CD4-positive, CD25-positive, alpha-beta regulatory T cell (primary cell): ENCODE results near the gene TSC1. TPM values are rescaled to one million over a fixed set of nuclear protein-coding genes. Genes with fewer than 3 reads are reported as not detected.

Experiments
- ATAC-seq, 2 donors: fragments of 150-1000 bp; cut with Tn5 transposase; one replicate each; pipeline ENCODE4 v1.10.0; 2021; ENCODE audit warnings: low read depth in 2 of 2, moderate number of reproducible peaks in 2 of 2, moderate library complexity in 1 of 2
- DNase-seq, 3 donors: peaks; one replicate each; pipeline versions ENCODE4 v3.0.0 to v3.0.0-alpha.2; 2012 to 2022; ENCODE audit warnings: mixed read lengths in 1 of 3
- H3K27ac ChIP-seq: one replicate; pipeline ENCODE4 v1.7.0; 2013; ENCODE audit warnings: mild to moderate bottlenecking, low read length; ENCODE audit not compliant: insufficient read depth, poor library complexity, severe bottlenecking
- H3K27me3 ChIP-seq: one replicate; pipeline ENCODE4 v1.7.0; 2013; ENCODE audit warnings: low read length; ENCODE audit not compliant: control insufficient read depth, insufficient read depth
- H3K36me3 ChIP-seq: one replicate; pipeline ENCODE4 v1.7.0; 2013; ENCODE audit warnings: mild to moderate bottlenecking, low read length, moderate library complexity; ENCODE audit not compliant: control insufficient read depth, insufficient read depth
- H3K4me1 ChIP-seq: 2 replicates; pipeline ENCODE4 v1.7.0; 2013; ENCODE audit warnings: mild to moderate bottlenecking, low read length; ENCODE audit not compliant: insufficient read depth, control insufficient read depth, poor library complexity, severe bottlenecking
- H3K4me3 ChIP-seq: one replicate; pipeline ENCODE4 v1.7.0; 2013; ENCODE audit warnings: low read depth, mild to moderate bottlenecking, low read length, moderate library complexity
- H3K9me3 ChIP-seq, 2 experiments: 1 replicate in 1 of 2; 2 replicates in 1 of 2; pipeline ENCODE4 v1.7.0; 2013; ENCODE audit warnings: low read length in 2 of 2, mild to moderate bottlenecking in 1 of 2, moderate library complexity in 1 of 2; ENCODE audit not compliant: control insufficient read depth in 2 of 2
- H3K27ac Mint-ChIP-seq, 3 donors: one replicate each; pipeline ENCODE4 v1.8.0; 2020 to 2022; ENCODE audit warnings: mild to moderate bottlenecking in 3 of 3, mixed read lengths in 3 of 3, moderate library complexity in 2 of 3
- H3K27me3 Mint-ChIP-seq: one replicate; pipeline ENCODE4 v1.8.0; 2022; ENCODE audit warnings: mild to moderate bottlenecking, mixed read lengths
- H3K36me3 Mint-ChIP-seq: one replicate; pipeline ENCODE4 v1.8.0; 2020; ENCODE audit warnings: mixed read lengths
- H3K4me1 Mint-ChIP-seq, 4 donors: one replicate each; pipeline ENCODE4 v1.8.0; 2020 to 2022; ENCODE audit warnings: mixed read lengths in 4 of 4, mild to moderate bottlenecking in 1 of 4
- H3K4me3 Mint-ChIP-seq, 4 donors: one replicate each; pipeline ENCODE4 v1.8.0; 2020 to 2022; ENCODE audit warnings: mild to moderate bottlenecking in 4 of 4, mixed read lengths in 4 of 4, moderate library complexity in 3 of 4
- H3K9me3 Mint-ChIP-seq, 7 donors: one replicate each; pipeline ENCODE4 v1.8.0; 2020 to 2022; ENCODE audit warnings: mixed read lengths in 7 of 7, mild to moderate bottlenecking in 3 of 7, moderate library complexity in 2 of 7
- polyA plus RNA-seq, 4 donors: library from polyadenylated mRNA; unstranded; fragments of 300-500 nt; fragmentation: Illumina TruSeq; gene quantifications; one replicate each; pipeline ENCODE4 v1.2.3, GENCODE V29; 2021
- total RNA-seq: library from RNA; stranded (reverse); gene quantifications from one replicate; pipeline ENCODE4 v1.2.3, GENCODE V29; 2022

TSC1 gene
- total and polyA plus RNA-seq, 5 donors from 2014 or later, result 8.7 to 63.0 (median 11.7) TPM

GRCh38 chr9:132949709-132950108, 5.3 kb upstream of the TSC1 start:
- Histone ChIP-seq H3K27me3 (no peaks in the 10 kb centered on the region), H3K27ac (no peak overlapping the region), H3K36me3 (no peaks in the 10 kb centered on the region), H3K4me3 (no peak overlapping the region), H3K9me3 (peaks cover 0 to under 1% of the 10 kb centered on the region in 2 experiments), H3K4me1 (peaks cover 7% of the 10 kb centered on the region)
- DNase-seq, result no peak
- peaks cover 0 to 4% (median 0%) of the 10 kb centered on the region in 7 donors for H3K9me3 Mint-ChIP-seq
- H3K4me1 Mint-ChIP-seq, result peaks cover 5 to 14% (median 8%) of the 10 kb centered on the region in 4 donors
- H3K27ac Mint-ChIP-seq, result peak overlapping the region in 1 of 3 donors; percentile 60
- peak overlapping the region in 1 of 4 donors; percentile 9 for H3K4me3 Mint-ChIP-seq
- no peaks in the 10 kb centered on the region for H3K36me3 Mint-ChIP-seq
- ATAC-seq, result no peak
- H3K27me3 Mint-ChIP-seq, result peaks cover 4% of the 10 kb centered on the region

GRCh38 chr9:132948482-132949050, 4.2 kb upstream of the TSC1 start:
- Histone ChIP-seq H3K9me3 (no peaks in the 10 kb centered on the region), H3K36me3 (no peaks in the 10 kb centered on the region), H3K27me3 (no peaks in the 10 kb centered on the region), H3K4me3 (no peak overlapping the region), H3K27ac (no peak overlapping the region), H3K4me1 (peaks cover 15% of the 10 kb centered on the region)
- Mint-ChIP-seq H3K4me3 (no peak overlapping the region), H3K9me3 (peaks cover 0 to 4% (median 0%) of the 10 kb centered on the region in 7 donors), H3K27me3 (peaks cover 9% of the 10 kb centered on the region), H3K27ac (peak overlapping the region in 2 of 3 donors; percentile 2 to 60), H3K36me3 (no peaks in the 10 kb centered on the region), H3K4me1 (peaks cover 5 to 26% (median 14%) of the 10 kb centered on the region in 4 donors)
- no peak for DNase-seq
- no peak for ATAC-seq

GRCh38 chr9:132947756-132948155, 3.3 kb upstream of the TSC1 start:
- H3K27me3 ChIP-seq, result no peaks in the 10 kb centered on the region
- H3K27ac Mint-ChIP-seq, result no peak overlapping the region
- H3K4me1 ChIP-seq, result peaks cover 23% of the 10 kb centered on the region
- H3K4me3 ChIP-seq, result no peak overlapping the region
- no peak overlapping the region for H3K27ac ChIP-seq
- ATAC-seq, result no peak
- peaks cover 10 to 34% (median 20%) of the 10 kb centered on the region in 4 donors for H3K4me1 Mint-ChIP-seq
- H3K9me3 ChIP-seq, result no peaks in the 10 kb centered on the region
- no peak overlapping the region for H3K4me3 Mint-ChIP-seq
- no peaks in the 10 kb centered on the region for H3K36me3 Mint-ChIP-seq
- H3K36me3 ChIP-seq, result no peaks in the 10 kb centered on the region
- peaks cover 9% of the 10 kb centered on the region for H3K27me3 Mint-ChIP-seq
- peaks cover 0 to 4% (median 0%) of the 10 kb centered on the region in 7 donors for H3K9me3 Mint-ChIP-seq
- DNase-seq, result no peak

GRCh38 chr9:132946631-132947295, 2.3 kb upstream of the TSC1 start:
- Histone ChIP-seq H3K27ac (no peak overlapping the region), H3K9me3 (no peaks in the 10 kb centered on the region), H3K4me1 (peaks cover 23% of the 10 kb centered on the region), H3K36me3 (no peaks in the 10 kb centered on the region), H3K27me3 (no peaks in the 10 kb centered on the region), H3K4me3 (no peak overlapping the region)
- Mint-ChIP-seq H3K36me3 (no peaks in the 10 kb centered on the region), H3K9me3 (peaks cover 0 to 4% (median 0%) of the 10 kb centered on the region in 7 donors), H3K27me3 (peaks cover 9% of the 10 kb centered on the region), H3K4me1 (peaks cover 10 to 44% (median 27%) of the 10 kb centered on the region in 4 donors), H3K4me3 (peak overlapping the region in 1 of 4 donors; percentile 93), H3K27ac (peak overlapping the region; percentile 51 to 87 (median 83))
- ATAC-seq, result no peak
- peak in 1 of 3 donors; percentile 7 for DNase-seq

- Histone ChIP-seq H3K27me3 (no peaks in the 10 kb centered on the region), H3K36me3 (no peaks in the 10 kb centered on the region), H3K9me3 (no peaks in the 10 kb centered on the region), H3K27ac (no peak overlapping the region), H3K4me3 (no peak overlapping the region), H3K4me1 (peaks cover 23% of the 10 kb centered on the region)
- ATAC-seq, result no peak
- peaks cover 9% of the 10 kb centered on the region for H3K27me3 Mint-ChIP-seq
- peaks cover 15 to 46% (median 32%) of the 10 kb centered on the region in 4 donors for H3K4me1 Mint-ChIP-seq
- H3K9me3 Mint-ChIP-seq, result peaks cover 0 to 4% (median 0%) of the 10 kb centered on the region in 7 donors
- H3K27ac Mint-ChIP-seq, result peak overlapping the region; percentile 15 to 100 (median 87)
- H3K4me3 Mint-ChIP-seq, result peak overlapping the region; percentile 2 to 98 (median 78)
- H3K36me3 Mint-ChIP-seq, result no peaks in the 10 kb centered on the region
- no peak for DNase-seq
Observed at GRCh38 chr9:132946211-132946610, 1.8 kb upstream of the TSC1 start.

- H3K4me1 ChIP-seq, result peaks cover 23% of the 10 kb centered on the region
- peaks cover 0 to 4% (median 0%) of the 10 kb centered on the region in 7 donors for H3K9me3 Mint-ChIP-seq
- H3K27ac Mint-ChIP-seq, result peak overlapping the region; percentile 100
- no peaks in the 10 kb centered on the region for H3K27me3 ChIP-seq
- H3K36me3 Mint-ChIP-seq, result no peaks in the 10 kb centered on the region
- peaks cover 9% of the 10 kb centered on the region for H3K27me3 Mint-ChIP-seq
- peak overlapping the region; percentile 93 to 100 (median 98) for H3K4me3 Mint-ChIP-seq
- H3K27ac ChIP-seq, result peak overlapping the region; percentile 98
- H3K9me3 ChIP-seq, result no peaks in the 10 kb centered on the region
- H3K36me3 ChIP-seq, result no peaks in the 10 kb centered on the region
- H3K4me3 ChIP-seq, result peak overlapping the region; percentile 59
- H3K4me1 Mint-ChIP-seq, result peaks cover 17 to 46% (median 32%) of the 10 kb centered on the region in 4 donors
- DNase-seq, result no peak
- ATAC-seq, result peak in 1 of 2 donors; percentile 3
Observed at GRCh38 chr9:132945186-132946130, 1.0 kb upstream of the TSC1 start.

- H3K4me1 ChIP-seq, result peaks cover 23% of the 10 kb centered on the region
- H3K36me3 Mint-ChIP-seq, result no peaks in the 10 kb centered on the region
- H3K36me3 ChIP-seq, result peaks cover 4% of the 10 kb centered on the region
- H3K9me3 ChIP-seq, result no peaks in the 10 kb centered on the region
- H3K9me3 Mint-ChIP-seq, result peaks cover 0 to 4% (median 0%) of the 10 kb centered on the region in 7 donors
- peak overlapping the region; percentile 29 to 100 (median 97) for H3K27ac Mint-ChIP-seq
- no peaks in the 10 kb centered on the region for H3K27me3 ChIP-seq
- ATAC-seq, result no peak
- H3K4me1 Mint-ChIP-seq, result peaks cover 17 to 48% (median 36%) of the 10 kb centered on the region in 4 donors
- DNase-seq, result peak in 2 of 3 donors; percentile 4 to 20
- peak overlapping the region; percentile 93 to 100 (median 98) for H3K4me3 Mint-ChIP-seq
- peak overlapping the region; percentile 79 for H3K4me3 ChIP-seq
- H3K27me3 Mint-ChIP-seq, result peaks cover 9% of the 10 kb centered on the region
- H3K27ac ChIP-seq, result peak overlapping the region; percentile 98
Observed at GRCh38 chr9:132943651-132944293, 644 bp downstream of the TSC1 start.
